GM04504 (cell line): ENCODE data around the gene KIFC1.
A peak's percentile ranks its signal among the peaks of the same experiment; 100 is the strongest.

Experiments used
- DNase-seq: peaks from one replicate; pipeline ENCODE4 v3.0.0-alpha.2; 2012; ENCODE audit warnings: low read depth

The KIFC1 gene

DNA sequence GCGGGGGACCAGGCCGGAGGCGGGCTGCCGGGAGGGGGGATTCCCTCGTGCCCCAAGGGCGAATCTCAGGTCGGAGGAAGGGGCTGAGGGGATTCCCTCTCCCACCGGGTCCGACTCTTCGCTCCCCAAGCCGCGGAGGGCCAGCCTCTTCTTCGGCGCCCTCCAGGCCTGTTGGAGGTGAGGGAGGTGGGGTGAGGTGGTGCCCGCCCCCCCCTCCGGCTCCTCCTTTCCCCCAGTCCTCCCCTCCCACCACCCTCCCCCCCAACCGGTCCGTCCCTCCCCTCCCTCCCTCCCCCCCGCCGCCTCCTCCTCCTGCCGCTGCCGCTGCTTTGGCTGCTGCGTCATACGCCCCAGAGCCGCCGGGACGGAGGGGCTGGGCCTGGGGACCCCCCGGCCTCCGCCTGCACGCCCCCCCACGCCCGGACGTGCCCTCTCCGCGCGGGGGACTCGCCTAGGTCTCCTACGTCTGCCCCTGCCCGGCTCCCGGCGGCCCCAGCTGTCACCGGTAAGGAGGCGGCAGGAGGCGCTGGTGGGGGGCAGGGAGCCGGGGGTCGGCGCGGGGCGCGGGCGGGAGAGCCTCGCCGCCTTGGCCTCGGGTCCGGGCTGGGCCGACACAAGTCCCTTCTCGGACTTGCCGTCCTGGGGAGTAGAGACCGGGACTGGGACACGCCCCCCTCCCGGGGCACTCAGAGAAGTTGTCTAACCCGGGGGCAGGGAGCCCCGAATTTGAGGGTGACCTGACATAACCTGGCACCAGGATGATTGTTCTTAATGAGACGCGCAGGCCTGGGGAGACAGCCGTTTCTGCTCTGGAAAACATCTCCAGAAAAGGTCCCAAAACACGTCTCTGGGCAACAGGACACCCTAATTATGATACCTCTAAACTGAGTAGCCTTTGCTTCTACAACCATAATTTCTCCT lies 19.3 kb downstream of the KIFC1 start, which contains the start of gene PHF1:
TSS of gene PHF1 (plus strand) at position 304 of the 921 bp plus-strand sequence. CDS start 1,250 bp downstream, outside the sequence.
- DNase-seq = peak; percentile 67

DNA sequence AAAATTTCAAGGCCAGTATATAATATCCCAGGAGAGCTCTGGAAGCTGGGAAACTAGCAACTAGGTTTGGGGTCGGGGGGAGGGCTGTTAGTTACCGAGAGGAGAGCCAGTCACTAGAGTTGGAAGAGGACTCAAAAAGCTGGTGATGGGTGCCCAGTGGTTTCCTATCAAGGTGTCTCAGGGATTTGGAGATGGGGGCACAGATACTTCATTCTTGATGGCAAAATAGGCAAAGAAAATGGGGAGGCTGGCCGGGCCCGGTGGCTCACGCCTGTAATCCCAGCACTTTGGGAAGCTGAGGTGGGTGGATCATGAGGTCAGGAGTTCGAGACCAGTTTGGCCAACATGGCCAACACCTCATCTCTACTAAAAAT lies 20.0 kb downstream of the KIFC1 start:
- no peak for DNase-seq

DNA sequence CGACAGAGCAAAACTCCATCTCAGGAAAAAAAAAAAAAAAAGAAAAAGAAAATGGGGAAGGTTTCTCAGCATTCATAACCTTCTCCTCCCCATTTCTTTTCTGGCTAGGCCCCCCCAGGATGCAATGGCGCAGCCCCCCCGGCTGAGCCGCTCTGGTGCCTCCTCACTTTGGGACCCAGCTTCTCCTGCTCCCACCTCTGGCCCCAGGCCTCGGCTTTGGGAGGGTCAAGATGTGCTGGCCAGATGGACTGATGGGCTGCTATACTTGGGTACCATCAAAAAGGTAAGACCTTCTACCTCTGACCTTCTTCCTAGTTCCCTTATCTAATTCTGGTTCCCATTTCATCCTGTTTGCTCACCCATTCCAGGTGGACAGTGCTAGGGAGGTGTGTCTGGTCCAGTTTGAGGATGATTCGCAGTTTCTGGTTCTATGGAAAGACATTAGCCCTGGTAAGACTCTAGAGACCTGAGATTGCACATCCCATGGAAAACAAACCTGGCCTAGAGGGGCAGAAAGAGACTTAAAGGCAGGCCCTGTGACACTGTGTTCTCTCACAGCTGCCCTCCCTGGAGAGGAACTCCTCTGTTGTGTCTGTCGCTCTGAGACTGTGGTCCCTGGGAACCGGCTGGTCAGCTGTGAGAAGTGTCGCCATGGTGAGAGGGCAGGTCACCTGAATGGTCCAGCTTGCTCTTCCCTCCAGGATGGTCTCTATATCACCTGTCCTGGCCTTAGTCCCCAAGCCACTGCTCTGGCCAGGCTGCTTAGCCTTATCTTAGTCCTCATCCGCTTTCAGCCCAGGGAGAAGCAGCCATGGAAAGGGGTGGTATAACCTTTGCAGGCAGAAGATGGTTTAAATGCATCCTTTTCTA lies 20.8 kb downstream of the KIFC1 start:
- no peak for DNase-seq

GRCh38 chr6:33413241-33414120 lies 21.9 kb downstream of the KIFC1 start:
- no peak for DNase-seq

DNA sequence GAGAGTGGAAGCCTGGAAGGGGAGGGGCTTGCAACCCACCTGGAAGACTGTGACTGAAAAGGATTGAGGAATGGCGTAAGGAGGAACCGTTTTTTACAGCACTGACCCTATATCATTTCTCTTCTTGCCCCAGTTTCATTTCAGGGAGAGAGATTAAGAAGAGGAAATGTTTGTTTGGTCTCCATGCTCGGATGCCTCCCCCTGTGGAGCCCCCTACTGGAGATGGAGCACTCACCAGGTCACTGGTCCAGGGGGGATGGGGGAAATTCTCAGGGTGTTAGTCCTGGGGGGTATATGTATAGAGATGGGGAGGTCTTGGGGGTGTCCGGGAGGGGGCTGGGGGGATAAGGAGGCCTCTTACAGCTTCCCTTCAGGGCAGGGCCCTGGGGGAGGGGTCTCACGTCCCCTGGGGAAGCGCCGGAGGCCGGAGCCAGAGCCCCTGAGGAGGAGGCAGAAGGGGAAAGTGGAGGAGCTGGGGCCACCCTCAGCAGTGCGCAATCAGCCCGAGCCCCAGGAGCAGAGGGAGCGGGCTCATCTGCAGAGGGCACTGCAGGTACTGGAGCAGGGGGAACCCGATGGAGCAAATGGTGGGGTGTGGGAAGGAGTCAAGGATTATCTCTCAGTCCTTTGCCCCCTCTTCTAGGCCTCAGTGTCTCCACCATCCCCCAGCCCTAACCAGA lies 23.1 kb downstream of the KIFC1 start:
- no peak for DNase-seq

- no peak for DNase-seq
These were observed 24.2 kb downstream of the KIFC1 start for GRCh38 chr6:33415831-33416230.

- no peak for DNase-seq
These were observed 24.9 kb downstream of the KIFC1 start for GRCh38 chr6:33416386-33417127.

- DNase-seq = peak; percentile 58
These were observed 25.7 kb downstream of the KIFC1 start for GRCh38 chr6:33417128-33417902.

GRCh38 chr6:33417903-33418689 lies 26.5 kb downstream of the KIFC1 start, which contains the start of gene CUTA:
CUTA (minus strand) TSS chr6:33418107; CDS start chr6:33418000, 107 bp downstream.
- DNase-seq = peak; percentile 99

- no peak for DNase-seq
These were observed 27.2 kb downstream of the KIFC1 start for GRCh38 chr6:33418690-33419291.

GRCh38 chr6:33419580-33420490 lies 28.2 kb downstream of the KIFC1 start, which contains the start of gene SYNGAP1:
SYNGAP1 (plus strand) TSS chr6:33420065; CDS start chr6:33420265, 200 bp downstream.
- DNase-seq = no peak

DNA sequence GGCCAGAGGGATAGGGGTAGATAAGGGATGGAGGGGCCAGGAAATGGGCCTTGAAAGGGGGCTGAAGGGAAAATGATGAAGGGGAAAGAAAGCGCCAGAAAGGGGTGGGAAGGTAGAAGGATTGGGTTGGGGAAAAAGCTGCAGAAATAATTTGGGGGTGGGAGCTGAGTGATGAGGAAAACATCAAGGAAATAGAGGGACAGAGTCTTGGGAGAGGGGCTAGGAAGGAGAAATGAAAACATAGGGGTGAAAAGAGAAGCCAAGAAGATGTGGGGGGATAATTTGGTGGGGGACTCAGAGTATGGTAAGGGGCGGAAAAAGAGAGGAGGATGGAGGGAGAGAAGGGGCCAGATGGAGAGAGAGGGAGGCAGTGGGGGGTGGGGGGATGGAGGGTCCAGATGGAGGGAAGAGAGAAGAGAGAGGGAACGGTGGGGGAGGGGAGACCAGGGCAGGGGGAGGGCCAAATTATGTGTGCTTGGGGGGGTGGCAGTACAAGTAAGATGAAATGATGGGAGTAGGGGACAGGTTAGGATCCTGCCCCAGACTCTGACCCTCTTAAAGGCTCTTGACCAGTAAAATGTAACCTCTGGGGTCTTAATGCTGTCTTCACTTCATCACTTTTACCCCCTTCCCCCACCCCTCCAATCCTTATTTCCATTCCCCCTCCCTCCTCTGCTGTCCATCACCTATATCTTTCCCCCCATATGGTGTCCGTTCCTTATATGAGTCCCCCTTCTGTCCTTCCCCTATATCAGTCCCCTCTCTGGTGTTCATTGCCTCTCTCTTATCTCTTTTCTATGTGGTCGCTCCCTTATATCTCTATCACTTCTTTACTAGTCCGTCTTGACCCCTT lies 29.1 kb downstream of the KIFC1 start:
- DNase-seq = no peak

- DNase-seq = no peak
These were observed 29.7 kb downstream of the KIFC1 start for GRCh38 chr6:33421344-33421643.

DNA sequence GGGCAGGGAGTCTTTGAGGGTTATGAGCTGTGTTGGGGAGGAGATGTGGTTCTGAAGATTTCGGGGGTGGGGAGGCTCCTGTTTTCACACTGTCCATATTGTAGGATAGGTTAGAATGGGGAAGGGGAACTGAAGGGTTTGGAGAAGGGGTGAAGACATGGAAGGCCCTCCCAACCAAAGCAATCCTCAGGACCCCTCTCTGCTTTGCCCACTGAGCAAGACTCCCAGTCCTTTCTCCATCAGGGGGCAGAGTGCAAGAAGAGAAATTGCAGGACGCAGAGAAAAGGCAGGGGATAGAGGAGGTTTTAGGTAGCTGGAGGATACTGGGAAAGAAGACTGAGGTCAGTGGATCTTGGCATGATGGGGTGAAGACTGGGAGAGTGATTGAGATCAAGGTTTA lies 32.2 kb downstream of the KIFC1 start:
- no peak for DNase-seq

DNA sequence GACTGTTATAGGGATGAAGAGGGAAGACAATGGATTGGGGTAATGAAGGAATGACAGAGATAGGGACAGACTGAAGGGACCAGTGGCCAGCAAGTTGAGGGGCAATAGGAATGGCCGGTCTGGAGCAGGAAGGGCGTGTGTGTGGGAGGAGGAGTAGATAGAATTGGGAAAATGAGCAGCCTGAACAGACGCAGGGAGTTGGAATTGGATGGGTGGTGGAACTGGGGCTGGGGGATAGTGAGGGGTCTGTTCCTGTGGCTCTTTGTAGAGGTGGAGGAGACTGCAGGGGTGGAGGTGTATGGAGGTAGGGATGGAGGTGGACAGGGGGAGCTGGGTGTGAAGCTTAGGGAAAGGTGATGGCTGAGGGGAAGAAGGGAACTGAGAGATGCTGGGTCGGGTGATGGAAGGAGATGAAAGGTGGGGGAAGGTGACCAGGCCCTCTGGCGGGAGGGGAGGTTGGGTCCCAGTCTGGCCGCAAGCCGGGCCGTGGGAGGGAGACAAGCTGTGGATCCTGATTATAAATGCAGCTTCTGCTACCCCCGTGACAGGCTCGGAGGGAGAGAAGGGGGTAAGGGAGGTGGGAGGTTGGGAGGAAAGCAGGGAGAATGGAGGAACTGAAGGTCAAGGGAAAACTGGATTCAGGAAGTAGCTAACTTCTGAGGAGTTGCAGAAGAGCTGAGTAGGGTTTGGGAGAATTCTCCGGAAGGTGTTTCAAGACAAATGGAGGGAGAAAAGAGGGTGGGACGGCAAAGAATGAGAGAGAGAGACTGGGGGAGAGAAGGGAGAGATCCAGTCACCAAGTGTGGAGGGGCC lies 33.4 kb downstream of the KIFC1 start:
- no peak for DNase-seq
